HTERT RPE-1 (cell line): ENCODE data around the gene CDH16.

ENCODE experiments used
- in situ Hi-C: fragments of 300-500 bp; cut with MboI; formaldehyde crosslinking; loops from 4 replicates; pipeline ENCODE4 v1.14.3; 2020; ENCODE audit warnings: low sequenced_read_pairs

Gene CDH16

GRCh38 chr16:66911801-66912200, 6.9 kb downstream of the CDH16 start:
- in situ Hi-C loops, result no loop called here

DNA sequence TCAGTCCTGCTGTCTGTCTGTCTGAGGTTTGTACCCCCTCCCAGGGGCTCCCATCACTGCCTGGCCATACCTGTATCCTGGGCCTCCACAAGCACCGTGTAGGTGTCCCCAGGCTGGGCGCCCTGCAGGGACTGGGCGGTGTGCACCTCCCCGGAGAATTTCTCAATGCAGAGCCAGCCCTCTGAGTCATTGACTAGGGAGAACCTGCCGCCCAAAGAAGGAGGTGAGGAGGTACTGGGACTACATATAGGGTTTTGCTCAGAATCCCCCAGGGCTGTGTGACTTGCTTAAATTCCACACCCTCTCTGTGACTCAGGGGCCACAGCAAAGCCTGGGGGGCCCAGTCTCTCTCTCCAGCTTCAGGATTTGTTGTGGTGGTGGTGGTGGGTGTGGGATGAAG, 7.6 kb downstream of the CDH16 start:
- in situ Hi-C loops, result no loop called here

DNA sequence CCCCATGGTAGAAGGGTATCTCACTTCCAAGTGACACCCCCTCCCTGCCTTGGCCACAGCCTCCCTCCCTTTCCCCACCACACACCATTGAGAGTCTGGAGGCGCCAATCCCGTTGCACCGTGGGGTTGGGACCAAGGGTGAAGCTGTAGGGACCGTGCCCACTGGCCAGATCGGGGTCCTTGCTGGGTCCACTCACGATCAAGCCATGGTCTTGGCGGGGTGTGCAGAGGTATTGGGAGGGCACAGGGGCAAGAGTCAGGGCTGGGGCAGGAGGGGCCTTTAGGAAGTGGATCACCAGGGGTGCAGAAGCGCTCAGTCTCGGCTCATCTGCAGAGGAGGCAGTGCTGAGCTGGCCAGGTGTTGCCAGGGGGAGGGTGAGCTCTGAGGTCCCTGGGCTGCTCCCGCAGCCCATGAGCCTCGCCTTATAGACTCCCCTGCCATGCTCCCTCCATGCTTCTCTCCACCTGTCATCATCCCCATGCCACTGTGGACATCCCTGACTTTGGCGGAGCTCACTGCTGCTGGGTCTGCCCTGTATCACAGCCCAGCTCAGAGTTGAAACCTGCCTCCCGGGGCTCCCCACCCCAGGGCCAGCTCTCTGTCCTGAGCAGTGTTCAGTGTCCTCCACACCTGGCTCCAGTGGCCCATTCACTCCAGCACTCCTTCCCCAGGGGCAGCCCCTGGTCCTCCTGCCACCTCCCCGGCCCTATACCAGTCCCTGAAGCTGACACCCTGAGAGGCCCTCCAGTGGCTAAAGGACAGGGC, 8.3 kb downstream of the CDH16 start:
- in situ Hi-C loops, result no loop called here

DNA sequence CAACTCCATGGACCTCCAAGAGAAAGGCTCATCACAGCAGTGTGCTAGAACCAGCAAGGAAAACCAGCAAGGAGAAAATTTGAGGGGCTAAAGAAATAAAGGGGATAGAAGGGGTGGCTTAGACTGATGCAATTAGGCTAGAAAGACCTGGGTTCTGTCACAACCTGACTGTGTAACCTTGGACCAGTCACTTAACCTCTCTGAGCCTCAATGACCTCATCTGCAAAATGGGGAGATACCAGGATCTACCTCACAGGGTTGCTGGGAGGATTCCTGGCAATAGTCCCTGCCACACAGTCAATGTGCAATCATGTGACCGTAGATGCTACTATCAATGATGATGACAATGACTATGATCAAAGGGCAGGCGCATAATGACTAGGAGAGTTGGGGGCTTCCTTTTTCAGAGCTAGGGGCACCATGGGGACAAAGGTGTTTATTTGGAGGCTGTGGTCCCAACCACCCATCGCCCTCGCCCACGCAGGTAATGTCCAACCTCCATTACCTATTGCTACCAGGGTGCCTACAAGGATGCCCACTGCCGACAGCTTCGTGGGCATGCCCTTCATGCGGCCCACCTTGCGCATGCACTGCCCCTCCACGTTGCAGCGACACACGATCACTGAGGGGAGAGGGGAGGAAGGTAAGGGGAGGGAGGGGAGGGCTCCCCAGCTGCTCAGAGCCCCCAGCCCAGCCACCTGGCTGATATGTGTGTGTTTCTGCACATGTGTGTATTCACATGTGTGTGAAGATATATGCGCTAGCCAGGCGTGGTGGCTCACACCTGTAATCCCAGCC, 9.7 kb downstream of the CDH16 start:
- in situ Hi-C loops, result no loop called here

GRCh38 chr16:66908116-66908515, 10.6 kb downstream of the CDH16 start:
- in situ Hi-C loops, result no loop called here

GRCh38 chr16:66906916-66907836, 11.5 kb downstream of the CDH16 start:
- in situ Hi-C loops, result no loop called here

- in situ Hi-C loops, result no loop called here
Measured at GRCh38 chr16:66905633-66906539, 12.8 kb downstream of the CDH16 start.

DNA sequence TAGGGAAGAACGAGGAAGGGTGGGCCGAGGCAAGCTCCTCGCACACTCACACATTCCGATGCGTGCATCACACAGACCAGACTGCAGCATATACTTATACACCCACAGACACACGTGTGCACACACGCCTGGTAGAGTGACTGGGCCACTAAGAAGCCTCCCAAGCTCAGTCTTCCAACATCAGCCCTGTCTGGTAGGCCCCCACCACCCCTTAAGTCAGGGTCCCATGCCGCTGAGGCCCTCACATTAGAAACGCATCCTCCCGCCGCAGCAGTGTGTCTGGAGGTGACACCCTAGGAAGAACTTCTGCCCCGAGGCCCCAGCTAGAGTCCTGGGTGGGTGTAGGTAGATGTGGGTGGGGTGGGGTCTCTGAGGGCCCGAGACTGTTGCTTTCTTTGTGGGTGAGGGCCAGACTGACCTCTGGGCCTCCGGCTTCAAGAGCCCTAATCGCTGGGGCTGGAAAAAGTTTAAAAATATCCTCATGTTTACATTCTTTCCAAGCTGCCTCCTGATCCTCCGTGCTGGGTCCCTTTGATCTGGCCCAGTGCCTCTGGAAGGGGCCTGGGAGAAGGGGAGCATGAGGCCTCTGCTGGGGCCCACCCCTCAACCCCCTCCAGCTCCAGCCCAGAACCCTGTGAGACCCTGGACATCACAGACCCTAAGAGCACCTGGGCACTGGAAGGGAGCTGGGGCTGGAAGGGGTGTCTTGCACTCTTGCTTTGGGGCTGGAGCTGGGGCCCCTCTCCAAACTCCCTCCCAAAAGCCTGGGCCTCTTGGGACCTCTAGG, 13.6 kb downstream of the CDH16 start:
- in situ Hi-C loops, result no loop called here

GRCh38 chr16:66904428-66904845, 14.2 kb downstream of the CDH16 start:
- in situ Hi-C loops, result no loop called here

- in situ Hi-C loops, result no loop called here
Measured at GRCh38 chr16:66903544-66904427, 14.9 kb downstream of the CDH16 start.

DNA sequence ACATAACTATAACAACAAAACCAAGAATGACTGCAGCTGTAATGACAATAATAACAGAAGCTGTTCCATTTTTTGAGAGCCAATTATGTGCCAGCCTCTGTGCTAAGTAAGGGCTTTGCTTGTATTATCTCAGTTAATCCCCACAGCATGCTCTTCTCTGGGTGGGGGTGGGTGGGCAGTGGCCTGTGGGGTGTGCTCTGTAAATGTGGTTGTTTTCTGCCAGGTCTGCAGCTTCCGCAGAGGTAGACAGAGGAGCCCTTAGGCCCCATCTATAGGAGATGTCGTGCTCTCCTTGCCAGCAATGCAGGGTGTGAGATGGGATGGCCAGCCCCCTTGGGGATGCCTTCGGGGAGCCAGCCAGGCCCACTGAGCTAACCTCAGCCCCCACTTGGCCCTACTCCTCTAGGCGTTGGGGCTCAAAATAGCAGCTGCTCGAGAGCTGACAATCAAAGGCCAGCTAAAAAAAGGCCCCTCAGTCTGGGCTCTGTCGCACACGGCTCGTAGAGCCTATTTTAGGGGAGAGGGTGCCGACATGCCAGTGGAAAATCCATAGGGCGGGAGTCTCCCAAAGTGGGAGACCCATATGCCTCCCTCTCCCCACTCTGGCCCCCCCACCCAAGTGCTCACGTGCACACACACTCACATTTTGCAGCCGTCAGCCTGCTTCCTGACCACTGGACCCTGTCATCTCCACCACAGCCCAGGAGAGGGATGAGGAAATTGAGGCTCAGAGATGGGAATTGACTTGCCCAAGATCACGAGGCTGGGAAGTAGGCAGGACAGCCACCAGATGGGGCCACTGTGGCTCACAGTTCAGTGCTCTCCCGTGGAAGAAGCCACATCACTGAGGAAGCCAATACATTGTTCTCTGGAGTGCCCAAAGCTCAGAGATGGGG, 15.8 kb downstream of the CDH16 start:
- in situ Hi-C loops, result no loop called here

- in situ Hi-C loops, result no loop called here
Measured at GRCh38 chr16:66901626-66902025, 17.1 kb downstream of the CDH16 start.

DNA sequence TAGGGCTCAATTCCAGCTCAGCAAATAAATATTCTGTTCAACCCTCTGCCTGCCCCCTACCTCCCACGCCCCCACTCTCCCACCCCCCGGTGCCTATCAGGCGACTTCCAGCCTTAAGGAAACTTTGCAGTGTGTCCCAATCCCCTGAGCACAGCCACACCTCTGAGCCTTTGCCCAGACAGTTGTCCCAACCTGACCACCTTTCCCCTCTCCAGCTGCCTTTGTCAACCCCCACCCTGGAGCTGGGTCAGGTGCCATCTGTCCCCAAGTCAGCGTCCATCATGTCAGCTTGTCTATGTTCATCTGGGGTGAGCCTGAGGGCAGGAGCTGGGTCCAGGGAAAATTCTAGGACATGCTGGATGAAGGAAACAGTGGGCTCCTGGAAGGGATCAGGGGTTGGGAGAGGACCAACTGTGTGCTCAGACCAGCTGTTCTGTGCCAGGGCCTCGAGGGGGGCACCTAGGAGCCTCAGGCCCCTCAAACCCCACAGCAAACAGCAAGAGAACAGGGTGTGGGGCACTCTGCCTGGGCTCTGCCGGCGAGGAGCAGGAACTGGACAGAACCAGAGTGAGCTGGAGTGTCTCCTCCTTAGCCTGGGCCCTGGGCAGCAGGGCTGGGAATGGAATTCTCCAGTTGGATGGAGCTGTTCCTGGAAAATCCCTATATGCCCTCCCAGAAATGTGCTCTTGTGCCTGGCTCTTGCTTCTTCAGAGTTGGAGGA, 17.8 kb downstream of the CDH16 start:
- in situ Hi-C loops, result no loop called here

- in situ Hi-C loops, result no loop called here
Measured at GRCh38 chr16:66899945-66900710, 18.6 kb downstream of the CDH16 start.

DNA sequence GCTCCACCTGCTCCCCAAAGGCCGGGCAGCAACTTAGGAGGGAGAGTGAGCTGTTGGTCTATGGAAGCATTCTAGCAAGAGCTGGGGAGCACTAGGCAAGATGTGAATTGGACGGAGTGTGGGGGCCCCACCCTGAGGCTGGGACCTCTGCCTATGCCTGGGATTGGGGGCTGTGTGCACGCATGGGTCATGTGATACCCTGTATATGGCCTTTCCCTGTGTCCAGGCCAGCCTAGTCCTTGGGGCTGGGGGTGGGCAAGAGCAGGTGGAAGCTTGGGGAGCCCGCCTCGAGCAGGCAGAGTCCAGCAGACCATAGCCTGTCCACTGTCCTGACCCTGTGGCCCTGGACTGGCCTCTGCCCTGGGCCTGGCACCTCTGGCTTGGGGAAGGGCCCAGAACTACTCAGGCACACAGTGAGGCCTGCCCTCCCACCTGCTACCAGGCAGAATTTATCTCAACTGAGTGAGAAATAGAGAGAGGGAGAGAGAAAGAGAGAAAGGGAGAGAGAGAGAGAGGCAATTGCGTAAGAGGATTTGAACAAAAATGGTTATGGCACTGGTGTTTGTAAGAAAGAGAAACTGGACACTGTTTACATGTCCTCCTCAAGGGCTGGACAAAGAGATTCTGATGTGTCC, 19.3 kb downstream of the CDH16 start:
- in situ Hi-C loops, result no loop called here

DNA sequence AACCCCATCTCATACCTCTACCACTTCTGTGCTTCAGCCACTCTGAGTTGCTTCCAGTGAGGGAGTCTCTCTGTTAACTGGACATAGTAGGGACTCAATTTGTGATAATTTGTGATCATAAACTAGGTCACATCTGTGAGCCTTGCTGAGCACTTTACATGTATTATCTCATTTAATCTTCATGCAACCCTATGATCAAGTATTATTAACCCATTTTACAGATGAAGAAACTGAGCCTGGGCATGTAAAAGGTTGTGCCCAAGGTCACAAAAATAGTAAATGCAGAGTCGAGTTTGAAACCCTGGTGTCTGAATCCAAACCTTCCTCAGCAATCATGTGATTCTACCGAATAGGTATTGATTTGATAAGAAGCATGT, 19.8 kb downstream of the CDH16 start:
- in situ Hi-C loops, result no loop called here
